Ishikawa (cell line): ENCODE measurements around the gene C5orf58.

Experiments used
- RAD21 ChIP-seq: IDR thresholded peaks from 2 replicates; pipeline ENCODE4 v1.6.1; 2012; ENCODE audit warnings: low read depth
- REST ChIP-seq: IDR thresholded peaks from 2 replicates; pipeline ENCODE4 v1.6.1; 2012; ENCODE audit warnings: low read depth, mild to moderate bottlenecking
- TEAD4 ChIP-seq: IDR thresholded peaks from 2 replicates; pipeline ENCODE4 v1.6.1; 2012
- ZBTB7A ChIP-seq: IDR thresholded peaks from 2 replicates; pipeline ENCODE4 v1.6.1; 2012; ENCODE audit warnings: low read depth

GRCh38 chr5:170251462-170251861 is 18.7 kb downstream of the C5orf58 start:
- TF ChIP-seq TEAD4, result no peak
- no peak for TF ChIP-seq RAD21
- no peak for TF ChIP-seq REST
- TF ChIP-seq ZBTB7A, result no peak
